Measurements from ENCODE around the gene ABHD11.

Gene ABHD11

GRCh38 chr7:73696372-73696771 lies 42.2 kb downstream of the ABHD11 start:
- Histone ChIP-seq H3K4me2 (ENCODE audit: low read length) (no peak overlapping the region), H2AFZ (ENCODE audit: low read length) (no peak overlapping the region), H3K36me3 (ENCODE audit: insufficient read depth, low read length) (peaks cover 83% of the 10 kb centered on the region), H3K4me1 (ENCODE audit: insufficient read depth, low read length, severe bottlenecking) (no peaks in the 10 kb centered on the region), H3K9me3 (ENCODE audit: low read length) (no peaks in the 10 kb centered on the region), H3K9ac (ENCODE audit: low read length) (no peak overlapping the region), H3K4me3 (ENCODE audit: low read depth, low read length, poor library complexity, severe bottlenecking) (no peak overlapping the region), H3K27me3 (ENCODE audit: insufficient read depth, low read length) (no peaks in the 10 kb centered on the region), H3K79me2 (ENCODE audit: insufficient read depth, low read length) (no peaks in the 10 kb centered on the region), H3K27ac (ENCODE audit: low read depth, low read length, poor library complexity, severe bottlenecking) (no peak overlapping the region), H3K9me2 (ENCODE audit: low read depth, low read length) (no peaks in the 10 kb centered on the region), H3F3A (ENCODE audit: insufficient read depth, low read length) (no peaks in the 10 kb centered on the region), H4K20me1 (ENCODE audit: insufficient read depth, low read length) (no peaks in the 10 kb centered on the region)
- TF ChIP-seq CTCF (IDR thresholded peaks at IDR 0.05; ENCODE audit: low read length) (no peak), EZH2 (IDR thresholded peaks at IDR 0.05; ENCODE audit: borderline replicate concordance, low read length) (no peak)

DNA sequence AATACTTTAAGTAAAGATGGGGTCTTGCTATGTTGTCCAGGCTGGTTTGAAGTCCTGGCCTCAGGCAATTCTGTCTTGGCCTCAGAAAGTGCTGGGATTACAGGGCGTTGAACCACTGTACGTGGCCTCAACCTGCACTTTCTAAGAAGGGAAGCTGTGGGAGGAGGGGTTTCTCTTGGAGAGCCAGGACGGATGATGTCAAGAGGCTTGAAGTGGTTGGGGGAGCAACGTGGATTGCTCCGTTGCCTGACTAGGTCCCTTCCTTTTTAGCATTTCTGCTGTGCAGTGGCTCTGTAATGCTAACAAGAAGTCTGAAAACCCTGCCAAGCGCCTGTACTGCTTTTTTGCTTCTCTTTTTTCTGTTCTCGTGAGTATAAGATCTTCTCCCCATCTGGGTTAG lies 48.0 kb downstream of the ABHD11 start:
- TF ChIP-seq EZH2 (IDR thresholded peaks at IDR 0.05; ENCODE audit: borderline replicate concordance, low read length), result no peak
- no peak for TF ChIP-seq CTCF (IDR thresholded peaks at IDR 0.05; ENCODE audit: low read length)
- Histone ChIP-seq H2AFZ (ENCODE audit: low read length) (no peak overlapping the region), H3F3A (ENCODE audit: insufficient read depth, low read length) (no peaks in the 10 kb centered on the region), H4K20me1 (ENCODE audit: insufficient read depth, low read length) (no peaks in the 10 kb centered on the region), H3K27ac (ENCODE audit: low read depth, low read length, poor library complexity, severe bottlenecking) (no peak overlapping the region), H3K79me2 (ENCODE audit: insufficient read depth, low read length) (peaks cover 6% of the 10 kb centered on the region; the same call in 1 of the 2 replicates), H3K9ac (ENCODE audit: low read length) (no peak overlapping the region), H3K4me2 (ENCODE audit: low read length) (no peak overlapping the region), H3K9me2 (ENCODE audit: low read depth, low read length) (no peaks in the 10 kb centered on the region), H3K9me3 (ENCODE audit: low read length) (no peaks in the 10 kb centered on the region), H3K27me3 (ENCODE audit: insufficient read depth, low read length) (no peaks in the 10 kb centered on the region), H3K36me3 (ENCODE audit: insufficient read depth, low read length) (peaks cover 94% of the 10 kb centered on the region), H3K4me3 (ENCODE audit: low read depth, low read length, poor library complexity, severe bottlenecking) (no peak overlapping the region), H3K4me1 (ENCODE audit: insufficient read depth, low read length, severe bottlenecking) (no peaks in the 10 kb centered on the region)

DNA sequence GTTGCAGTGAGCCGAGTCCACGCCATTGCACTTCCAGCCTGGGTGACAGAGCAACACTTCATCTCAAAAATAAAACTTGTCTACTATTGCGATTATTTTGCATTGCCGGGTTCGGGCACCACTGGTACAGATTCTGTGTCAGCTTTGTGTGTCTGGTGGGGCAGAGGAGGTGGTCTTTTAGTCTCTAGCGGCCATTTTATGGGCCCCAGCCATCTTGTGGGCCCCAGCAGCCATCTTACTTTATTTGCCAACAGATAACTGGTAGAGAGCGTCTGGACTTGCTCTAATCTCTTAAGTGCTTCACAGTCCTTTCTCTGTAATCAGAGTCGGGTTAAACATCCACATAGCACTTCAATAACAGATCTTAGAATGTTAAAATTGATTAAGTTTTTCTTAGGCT lies 50.3 kb downstream of the ABHD11 start:
- Histone ChIP-seq H3K36me3 (ENCODE audit: insufficient read depth, low read length) (peaks cover 77% of the 10 kb centered on the region), H3K4me1 (ENCODE audit: insufficient read depth, low read length, severe bottlenecking) (peaks cover 14% of the 10 kb centered on the region), H3K27me3 (ENCODE audit: insufficient read depth, low read length) (no peaks in the 10 kb centered on the region), H3K4me2 (ENCODE audit: low read length) (no peak overlapping the region), H2AFZ (ENCODE audit: low read length) (no peak overlapping the region), H3F3A (ENCODE audit: insufficient read depth, low read length) (no peaks in the 10 kb centered on the region), H3K9ac (ENCODE audit: low read length) (no peak overlapping the region), H3K79me2 (ENCODE audit: insufficient read depth, low read length) (peaks cover 24% of the 10 kb centered on the region), H3K27ac (ENCODE audit: low read depth, low read length, poor library complexity, severe bottlenecking) (no peak overlapping the region), H3K9me3 (ENCODE audit: low read length) (no peaks in the 10 kb centered on the region), H3K9me2 (ENCODE audit: low read depth, low read length) (no peaks in the 10 kb centered on the region), H3K4me3 (ENCODE audit: low read depth, low read length, poor library complexity, severe bottlenecking) (no peak overlapping the region), H4K20me1 (ENCODE audit: insufficient read depth, low read length) (no peaks in the 10 kb centered on the region)
- no peak for TF ChIP-seq EZH2 (IDR thresholded peaks at IDR 0.05; ENCODE audit: borderline replicate concordance, low read length)
- no peak for TF ChIP-seq CTCF (IDR thresholded peaks at IDR 0.05; ENCODE audit: low read length)

All from OCI-LY1 (cell line).